NCI-H748 (cell line): Measurements from ENCODE around the gene CREBRF.
"Not testable (repeated sequence)": the region's sequence is repeated elsewhere in the genome, so short reads cannot be mapped to it uniquely, and the experiment has no call there.

Experiments
- DNase-seq: peaks from one replicate; lab custom pipeline; 2025; ENCODE audit not compliant: unreplicated experiment; lab: John Stamatoyannopoulos, UW

Gene CREBRF

GRCh38 chr5:173076471-173076870 is 20.3 kb downstream of the CREBRF start:
- DNase-seq: not testable (repeated sequence)

- DNase-seq: no peak
These were observed 22.7 kb downstream of the CREBRF start for GRCh38 chr5:173078878-173079277.

GRCh38 chr5:173089581-173089980 is 33.4 kb downstream of the CREBRF start:
- DNase-seq: no peak

GRCh38 chr5:173090639-173091038 is 34.5 kb downstream of the CREBRF start:
- no peak for DNase-seq

- no peak for DNase-seq
These were observed 35.8 kb downstream of the CREBRF start for GRCh38 chr5:173091981-173092380.

GRCh38 chr5:173093606-173094005 is 37.5 kb downstream of the CREBRF start:
- no peak for DNase-seq

GRCh38 chr5:173094012-173094661 is 38.0 kb downstream of the CREBRF start:
- DNase-seq: no peak

- DNase-seq: no peak
These were observed 42.6 kb downstream of the CREBRF start for GRCh38 chr5:173098787-173099186.

- DNase-seq: no peak
These were observed 43.3 kb downstream of the CREBRF start for GRCh38 chr5:173099461-173099860.

GRCh38 chr5:173101245-173101644 is 45.1 kb downstream of the CREBRF start:
- no peak for DNase-seq

GRCh38 chr5:173103411-173103810 is 47.3 kb downstream of the CREBRF start:
- DNase-seq: no peak

GRCh38 chr5:173108914-173109313 is 52.8 kb downstream of the CREBRF start:
- no peak for DNase-seq

- no peak for DNase-seq
These were observed 58.4 kb downstream of the CREBRF start for GRCh38 chr5:173114536-173114935.

- DNase-seq: no peak
These were observed 63.6 kb downstream of the CREBRF start for GRCh38 chr5:173119719-173120118.

GRCh38 chr5:173123416-173123815 is 67.3 kb downstream of the CREBRF start:
- DNase-seq: no peak

- DNase-seq: not testable (repeated sequence)
These were observed 76.0 kb downstream of the CREBRF start for GRCh38 chr5:173132166-173132565.

- DNase-seq: no peak
These were observed 82.6 kb downstream of the CREBRF start for GRCh38 chr5:173138707-173139106.

- no peak for DNase-seq
These were observed 83.5 kb downstream of the CREBRF start for GRCh38 chr5:173139631-173140030.

- DNase-seq: no peak
These were observed 84.6 kb downstream of the CREBRF start for GRCh38 chr5:173140769-173141168.

- DNase-seq: no peak
These were observed 87.4 kb downstream of the CREBRF start for GRCh38 chr5:173143567-173143966.

GRCh38 chr5:173144200-173145176 is 88.3 kb downstream of the CREBRF start, which contains the start of gene BNIP1:
BNIP1 (plus strand) TSS chr5:173144531; CDS start chr5:173144546, 15 bp downstream.
- peak; percentile 97 for DNase-seq

- DNase-seq: no peak
These were observed 92.2 kb downstream of the CREBRF start for GRCh38 chr5:173148354-173148753.
